B cell (primary cell): ENCODE results near the gene JCHAIN. TPM values are rescaled to one million over a fixed set of nuclear protein-coding genes. Genes with fewer than 3 reads are reported as not detected.

ENCODE experiments used
- ATAC-seq: fragments of 200-7000 bp; cut with Tn5 transposase; one replicate; pipeline ENCODE4 v1.10.0; 2021; ENCODE audit warnings: low read depth, mild to moderate bottlenecking, moderate number of reproducible peaks, moderate library complexity
- CTCF ChIA-PET: fragments of 350-600 bp; sonication (Branson Sonifier 250); formaldehyde crosslinking; loops from one replicate; lab custom pipeline; 2021; ENCODE audit warnings: antibody characterized with exemption, inconsistent platforms; lab: Charles Lee
- POLR2A ChIA-PET: fragments of 350-600 bp; sonication (Branson Sonifier 250); formaldehyde crosslinking; loops from one replicate; lab custom pipeline; 2021; ENCODE audit warnings: antibody characterized with exemption; lab: Charles Lee
- DNase-seq: peaks from one replicate; pipeline ENCODE4 v3.0.0; 2013
- H2AFZ ChIP-seq: 2 replicates; pipeline ENCODE4 v1.6.1; 2012; ENCODE audit warnings: mild to moderate bottlenecking, low read depth, low read length; ENCODE audit not compliant: insufficient read depth, poor library complexity, severe bottlenecking
- H3K27ac ChIP-seq, 2 donors: 1 replicate in 1 of 2; 2 replicates in 1 of 2; pipeline ENCODE4 v1.5.1; 2012 to 2013; ENCODE audit warnings: low read length in 2 of 2, mild to moderate bottlenecking in 2 of 2, moderate library complexity in 1 of 2
- H3K27me3 ChIP-seq, 4 experiments: fragments of 200-600 bp in 1 of 4; sonication (generic) in 1 of 4; replicated peaks in 1 of 4; 1 replicate in 2 of 4; 2 replicates in 2 of 4; pipeline versions ENCODE4 v1.6.1 to v1.7.0; 2013 to 2016; ENCODE audit warnings: low read length in 3 of 4, mild to moderate bottlenecking in 2 of 4, mixed read lengths in 1 of 4, moderate library complexity in 1 of 4; ENCODE audit not compliant: insufficient read depth in 4 of 4, control insufficient read depth in 3 of 4; ENCODE audit errors: control extremely low read depth in 1 of 4
- H3K36me3 ChIP-seq, 2 experiments: replicated peaks in 1 of 2; 1 replicate in 1 of 2; 2 replicates in 1 of 2; pipeline versions ENCODE4 v1.6.1 to v1.7.1; 2013; ENCODE audit warnings: low read length in 1 of 2; ENCODE audit not compliant: insufficient read depth in 2 of 2, control insufficient read depth in 1 of 2; ENCODE audit errors: control extremely low read depth in 1 of 2, extremely low read depth in 1 of 2
- H3K4me1 ChIP-seq, 2 donors: fragments of 200-600 bp in 1 of 2; sonication (generic) in 1 of 2; 1 replicate in 1 of 2; 2 replicates in 1 of 2; pipeline versions ENCODE4 v1.5.1 to v1.6.1; 2013 to 2017; ENCODE audit warnings: low read length in 2 of 2; ENCODE audit not compliant: control insufficient read depth in 2 of 2, insufficient read depth in 2 of 2
- H3K4me2 ChIP-seq: replicated peaks from 2 replicates; pipeline ENCODE3; 2012; ENCODE audit warnings: mild to moderate bottlenecking, low read depth, low read length; ENCODE audit not compliant: poor library complexity, severe bottlenecking
- H3K4me3 ChIP-seq, 5 experiments: fragments of 200-600 bp in 1 of 5; sonication (generic) in 1 of 5; 1 replicate in 3 of 5; 2 replicates in 2 of 5; pipeline versions ENCODE4 v1.5.1 to v1.7.0; 2011 to 2016; ENCODE audit warnings: low read length in 4 of 5, mild to moderate bottlenecking in 4 of 5, low read depth in 2 of 5, control low read depth in 1 of 5, moderate library complexity in 1 of 5; ENCODE audit not compliant: insufficient read depth in 1 of 5; ENCODE audit errors: control extremely low read depth in 1 of 5, extremely low read depth in 1 of 5
- H3K79me2 ChIP-seq: fragments of 200-600 bp; sonication (generic); one replicate; pipeline ENCODE4 v1.6.0; 2016; ENCODE audit warnings: low read length; ENCODE audit not compliant: control insufficient read depth, insufficient read depth
- H3K9ac ChIP-seq: fragments of 200-600 bp; sonication (generic); 2 replicates; pipeline ENCODE4 v1.6.1; 2017; ENCODE audit warnings: mild to moderate bottlenecking, low read length, moderate library complexity
- H3K9me3 ChIP-seq, 3 donors: one replicate each; pipeline versions ENCODE4 v1.6.1 to v1.7.1; 2013; ENCODE audit warnings: low read length in 2 of 3; ENCODE audit not compliant: control insufficient read depth in 2 of 3, insufficient read depth in 1 of 3; ENCODE audit errors: control extremely low read depth in 1 of 3
- H4K20me1 ChIP-seq: 2 replicates; pipeline ENCODE4 v1.6.0; 2012; ENCODE audit warnings: mild to moderate bottlenecking, low read length; ENCODE audit not compliant: insufficient read depth, control insufficient read depth, poor library complexity, severe bottlenecking
- H3K27ac Mint-ChIP-seq: one replicate; pipeline ENCODE4 v1.8.0; 2021; ENCODE audit warnings: mixed read lengths
- H3K27me3 Mint-ChIP-seq: one replicate; pipeline ENCODE4 v1.8.0; 2021; ENCODE audit warnings: mixed read lengths
- H3K4me1 Mint-ChIP-seq: one replicate; pipeline ENCODE4 v1.8.0; 2021; ENCODE audit warnings: mixed read lengths
- H3K4me3 Mint-ChIP-seq: one replicate; pipeline ENCODE4 v1.8.0; 2021; ENCODE audit warnings: mixed read lengths
- H3K9me3 Mint-ChIP-seq: one replicate; pipeline ENCODE4 v1.8.0; 2022; ENCODE audit warnings: mixed read lengths; ENCODE audit not compliant: insufficient read depth
- EZH2 ChIP-seq: IDR thresholded peaks from 2 replicates; pipeline ENCODE4 v1.6.1; 2012; ENCODE audit warnings: borderline replicate concordance, low read depth, mild to moderate bottlenecking, moderate library complexity, low read length; ENCODE audit not compliant: insufficient read depth, poor library complexity, severe bottlenecking
- WGBS: methylation state at CpG from one replicate; pipeline ENCODE4 v1.1.5; 2013; ENCODE audit warnings: missing lambda C conversion rate; ENCODE audit not compliant: insufficient coverage; 5-methylcytosine and 5-hydroxymethylcytosine counted together
- intact Hi-C: fragments of 100-400 bp; cut with micrococcal nuclease; formaldehyde crosslinking; loops from one replicate; pipeline ENCODE4 v1.10.0; 2022
- polyA plus RNA-seq: library from polyadenylated mRNA; depleted of rRNA; stranded (reverse); fragments of >200 nt; gene quantifications from 2 replicates; pipeline ENCODE4 v1.2.3, GENCODE V29; 2012
- total RNA-seq, 2 donors: library from RNA; stranded (reverse); fragments of 120-200 nt in 1 of 2; gene quantifications; 1 replicate in 1 of 2; 2 replicates in 1 of 2; pipeline versions ENCODE4 v1.2.3 to v1.2.4, GENCODE V29; 2013 to 2022
- TF ChIP-seq, protein P1 (sequence below): fragments of 200-600 bp; IDR thresholded peaks from one replicate; pipeline ENCODE4 v1.8.0; 2022; ENCODE audit warnings: antibody characterized with exemption, mild to moderate bottlenecking

Gene JCHAIN
- total and polyA plus RNA-seq, 2 donors (not counting 1 experiment from before 2014, with no cell fraction given) = 90.8 to 441 TPM

GRCh38 chr4:70632028-70632427 lies 34.3 kb downstream of the JCHAIN start:
- WGBS = no CpG with 5 or more reads among the region's 1 CpG
- Histone ChIP-seq H3K4me3 (no peak overlapping the region), H3K27ac (no peak overlapping the region), H4K20me1 (no peaks in the 10 kb centered on the region), H3K9me3 (no peaks in the 10 kb centered on the region), H2AFZ (no peak overlapping the region), H3K4me1 (no peaks in the 10 kb centered on the region), H3K27me3 (no peaks in the 10 kb centered on the region), H3K36me3 (no peaks in the 10 kb centered on the region), H3K79me2 (no peaks in the 10 kb centered on the region), H3K4me2 (no peak overlapping the region), H3K9ac (no peak overlapping the region)
- CTCF ChIA-PET = no interaction called here
- no peak for TF ChIP-seq EZH2
- TF ChIP-seq, protein P1, sequence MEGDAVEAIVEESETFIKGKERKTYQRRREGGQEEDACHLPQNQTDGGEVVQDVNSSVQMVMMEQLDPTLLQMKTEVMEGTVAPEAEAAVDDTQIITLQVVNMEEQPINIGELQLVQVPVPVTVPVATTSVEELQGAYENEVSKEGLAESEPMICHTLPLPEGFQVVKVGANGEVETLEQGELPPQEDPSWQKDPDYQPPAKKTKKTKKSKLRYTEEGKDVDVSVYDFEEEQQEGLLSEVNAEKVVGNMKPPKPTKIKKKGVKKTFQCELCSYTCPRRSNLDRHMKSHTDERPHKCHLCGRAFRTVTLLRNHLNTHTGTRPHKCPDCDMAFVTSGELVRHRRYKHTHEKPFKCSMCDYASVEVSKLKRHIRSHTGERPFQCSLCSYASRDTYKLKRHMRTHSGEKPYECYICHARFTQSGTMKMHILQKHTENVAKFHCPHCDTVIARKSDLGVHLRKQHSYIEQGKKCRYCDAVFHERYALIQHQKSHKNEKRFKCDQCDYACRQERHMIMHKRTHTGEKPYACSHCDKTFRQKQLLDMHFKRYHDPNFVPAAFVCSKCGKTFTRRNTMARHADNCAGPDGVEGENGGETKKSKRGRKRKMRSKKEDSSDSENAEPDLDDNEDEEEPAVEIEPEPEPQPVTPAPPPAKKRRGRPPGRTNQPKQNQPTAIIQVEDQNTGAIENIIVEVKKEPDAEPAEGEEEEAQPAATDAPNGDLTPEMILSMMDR = no peak
- Mint-ChIP-seq H3K9me3 (no peaks in the 10 kb centered on the region), H3K4me1 (no peaks in the 10 kb centered on the region), H3K27me3 (no peaks in the 10 kb centered on the region), H3K4me3 (no peak overlapping the region), H3K27ac (no peak overlapping the region)
- DNase-seq = no peak
- POLR2A ChIA-PET = no interaction called here
- ATAC-seq = no peak
- intact Hi-C loops = no loop called here

GRCh38 chr4:70630162-70630561 lies 36.1 kb downstream of the JCHAIN start:
- H3K4me3 ChIP-seq = no peak overlapping the region
- no peaks in the 10 kb centered on the region for H4K20me1 ChIP-seq
- H3K36me3 ChIP-seq = no peaks in the 10 kb centered on the region
- no peak for DNase-seq
- no peaks in the 10 kb centered on the region for H3K4me1 ChIP-seq
- no peak overlapping the region for H3K9ac ChIP-seq
- H3K27ac ChIP-seq = no peak overlapping the region
- H3K79me2 ChIP-seq = no peaks in the 10 kb centered on the region
- Mint-ChIP-seq H3K4me3 (no peak overlapping the region), H3K27me3 (no peaks in the 10 kb centered on the region), H3K27ac (no peak overlapping the region), H3K4me1 (no peaks in the 10 kb centered on the region), H3K9me3 (no peaks in the 10 kb centered on the region)
- no peak for TF ChIP-seq EZH2
- TF ChIP-seq, protein P1 = no peak
- H3K9me3 ChIP-seq = no peaks in the 10 kb centered on the region
- no CpG with 5 or more reads among the region's 3 CpGs for WGBS
- no peaks in the 10 kb centered on the region for H3K27me3 ChIP-seq
- intact Hi-C loops = no loop called here
- ChIA-PET CTCF (no interaction called here), POLR2A (no interaction called here)
- no peak for ATAC-seq
- H2AFZ ChIP-seq = no peak overlapping the region
- H3K4me2 ChIP-seq = no peak overlapping the region
